ENCODE measurements around the gene SAMD5.

SAMD5 gene

GRCh38 chr6:147567141-147567805 lies 58.8 kb downstream of the SAMD5 start:
- DNase-seq, result no peak

- no peak for DNase-seq
These were observed 61.3 kb downstream of the SAMD5 start for GRCh38 chr6:147569788-147570187.

DNA sequence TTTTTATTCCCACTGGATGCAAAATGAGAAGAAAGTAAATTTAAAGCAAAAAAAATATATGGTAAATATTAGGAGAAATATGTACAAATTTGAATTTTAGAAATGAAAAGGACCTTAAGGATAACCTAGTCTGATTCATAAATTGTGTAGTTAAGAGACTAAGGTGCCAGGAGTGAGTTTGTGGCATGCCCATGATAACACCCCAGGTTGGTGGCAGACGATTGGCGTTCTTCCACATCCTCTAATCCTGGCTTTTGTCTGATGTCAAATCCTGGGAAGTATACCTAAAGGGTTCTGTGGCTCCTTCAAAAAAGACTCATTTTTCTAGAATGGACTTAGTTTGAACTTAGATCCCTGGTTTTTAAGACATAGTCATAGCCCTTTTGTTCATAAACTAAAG lies 62.2 kb downstream of the SAMD5 start:
- DNase-seq, result no peak

DNA sequence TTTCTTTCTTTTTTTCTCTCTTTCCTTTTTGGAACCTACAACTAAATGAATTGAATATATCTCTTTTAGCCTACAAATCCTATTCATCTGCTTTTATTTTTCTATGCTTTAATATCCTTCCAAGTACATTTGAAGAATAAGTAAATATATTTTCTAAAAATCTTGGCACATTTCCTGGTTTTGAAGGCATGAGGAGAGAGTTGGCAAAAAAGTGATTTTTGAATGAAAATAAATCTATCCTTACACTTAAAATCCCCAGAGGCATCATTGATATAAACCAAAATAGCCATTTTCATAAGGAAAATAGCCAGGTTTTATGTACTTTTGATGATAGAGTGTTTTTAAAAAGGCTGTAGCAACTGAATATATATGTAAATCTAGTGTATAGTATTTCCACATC lies 69.0 kb downstream of the SAMD5 start:
- DNase-seq, result no peak

GRCh38 chr6:147578159-147578558 lies 69.7 kb downstream of the SAMD5 start:
- no peak for DNase-seq

GRCh38 chr6:147578883-147579282 lies 70.4 kb downstream of the SAMD5 start:
- DNase-seq, result no peak

DNA sequence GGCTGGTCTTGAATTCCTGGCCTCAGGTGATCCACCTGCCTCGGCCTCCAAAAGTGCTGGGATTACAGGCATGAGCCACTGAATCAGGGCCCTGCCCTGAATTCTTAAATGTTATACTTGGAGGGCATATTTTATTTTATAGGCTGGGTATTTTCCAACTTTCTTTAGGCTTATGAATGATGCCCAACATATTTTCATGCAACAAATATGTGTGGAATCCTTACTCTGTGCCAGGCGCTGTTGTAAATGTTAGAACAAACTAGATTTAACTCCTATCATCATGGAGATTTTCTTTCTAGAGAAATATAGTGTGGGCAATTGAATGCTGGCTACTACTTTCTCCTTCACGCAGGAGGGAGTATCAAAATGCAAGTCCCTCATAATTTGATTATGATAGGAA lies 71.2 kb downstream of the SAMD5 start:
- DNase-seq, result no peak

DNA sequence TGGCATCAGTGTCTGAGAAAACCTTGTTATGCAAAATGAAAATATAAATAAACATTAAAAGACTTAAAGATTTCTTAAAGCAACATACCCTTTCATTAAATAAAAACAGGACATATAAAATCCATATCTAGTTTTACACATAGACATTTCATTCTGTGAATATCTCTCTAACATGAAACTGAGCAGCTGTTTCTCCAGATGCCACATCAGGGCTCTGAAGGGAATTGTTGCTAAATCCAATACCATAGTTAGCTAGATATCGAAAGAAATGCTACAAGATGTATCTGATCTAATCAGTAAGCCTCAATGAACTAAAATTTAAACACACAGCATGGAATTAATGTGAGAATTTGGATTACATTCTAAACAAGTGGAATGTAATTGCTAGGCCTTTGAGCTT lies 74.5 kb downstream of the SAMD5 start:
- DNase-seq, result no peak

GRCh38 chr6:147585256-147585655 lies 76.8 kb downstream of the SAMD5 start:
- no peak for DNase-seq

- DNase-seq, result no peak
These were observed 77.6 kb downstream of the SAMD5 start for GRCh38 chr6:147586044-147586443.

DNA sequence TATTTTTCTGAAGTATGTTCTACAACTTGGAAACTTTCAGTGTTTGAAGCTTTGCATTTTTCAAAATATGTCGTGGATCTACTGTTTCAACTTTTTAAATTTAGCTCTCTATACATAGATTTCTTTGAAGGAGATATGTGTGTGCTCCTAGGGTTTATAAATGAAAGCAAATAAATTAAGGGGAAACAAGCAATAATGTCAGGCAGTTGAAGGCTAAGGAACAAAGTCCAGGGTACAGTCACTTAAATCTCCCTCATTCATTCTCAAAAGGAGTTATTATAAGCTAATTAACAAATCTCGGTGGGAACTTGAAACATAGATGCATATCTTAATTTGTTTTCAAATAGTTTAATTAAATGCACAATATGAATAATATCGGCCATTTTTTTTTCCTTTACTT lies 79.4 kb downstream of the SAMD5 start:
- DNase-seq, result no peak

- DNase-seq, result no peak
These were observed 80.0 kb downstream of the SAMD5 start for GRCh38 chr6:147588469-147588868.

DNA sequence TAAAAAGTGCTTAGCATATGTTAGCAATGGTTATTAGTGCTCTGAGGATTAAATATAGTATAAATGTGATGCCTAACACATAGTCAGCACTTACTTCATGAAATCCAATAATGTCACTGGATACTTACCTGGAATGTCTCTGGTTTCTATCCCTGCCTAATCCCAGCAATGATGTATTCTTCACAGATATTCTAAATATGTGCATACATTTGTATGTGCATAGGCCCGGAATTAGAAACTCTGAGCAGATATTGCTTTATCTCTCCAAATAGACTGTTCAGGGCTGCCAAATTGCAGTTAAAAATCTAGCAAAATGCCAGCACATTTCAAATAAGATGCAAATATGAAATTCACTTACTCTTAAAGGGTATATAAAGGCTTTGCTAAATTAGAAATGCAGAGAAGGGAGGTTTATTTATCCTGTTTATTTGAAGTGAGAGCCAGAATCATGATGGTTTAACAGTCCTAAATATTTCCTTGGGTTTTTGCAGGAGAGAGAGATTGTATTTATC lies 81.3 kb downstream of the SAMD5 start:
- no peak for DNase-seq

- DNase-seq, result no peak
These were observed 87.5 kb downstream of the SAMD5 start for GRCh38 chr6:147595961-147596360.

DNA sequence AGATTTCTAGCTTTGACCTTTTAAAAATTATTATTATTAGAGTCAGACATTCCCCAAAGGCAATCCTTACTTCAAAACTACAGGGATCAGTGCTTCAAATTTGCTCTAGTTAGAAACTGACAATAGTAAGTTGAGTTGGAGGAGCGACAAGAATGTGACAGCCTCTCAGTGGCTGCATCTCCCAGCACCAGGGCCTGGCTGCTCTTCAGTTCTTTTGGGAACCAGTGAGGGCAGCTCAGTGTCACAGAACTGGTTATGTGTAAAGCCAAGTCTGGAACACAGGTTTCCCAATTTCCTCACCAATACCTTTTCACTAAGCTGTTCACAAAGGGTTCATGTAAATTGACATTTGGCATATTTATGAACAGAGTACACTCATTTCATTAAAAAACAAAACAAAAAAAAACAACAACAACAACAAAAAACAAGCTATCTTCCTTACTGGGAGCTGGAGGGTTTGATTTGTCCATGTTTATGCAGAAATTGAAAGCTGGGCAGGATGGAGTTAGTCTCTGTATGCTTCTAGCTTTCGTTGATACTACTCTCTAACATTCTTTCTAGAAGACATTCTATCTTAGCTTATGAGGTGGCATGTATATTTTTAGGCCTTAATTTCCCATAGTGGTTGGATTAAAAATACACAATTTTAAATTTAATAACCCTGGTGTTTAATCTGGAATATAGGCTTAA lies 95.0 kb downstream of the SAMD5 start:
- no peak for DNase-seq

GRCh38 chr6:147604373-147604772 lies 95.9 kb downstream of the SAMD5 start:
- DNase-seq, result no peak

DNA sequence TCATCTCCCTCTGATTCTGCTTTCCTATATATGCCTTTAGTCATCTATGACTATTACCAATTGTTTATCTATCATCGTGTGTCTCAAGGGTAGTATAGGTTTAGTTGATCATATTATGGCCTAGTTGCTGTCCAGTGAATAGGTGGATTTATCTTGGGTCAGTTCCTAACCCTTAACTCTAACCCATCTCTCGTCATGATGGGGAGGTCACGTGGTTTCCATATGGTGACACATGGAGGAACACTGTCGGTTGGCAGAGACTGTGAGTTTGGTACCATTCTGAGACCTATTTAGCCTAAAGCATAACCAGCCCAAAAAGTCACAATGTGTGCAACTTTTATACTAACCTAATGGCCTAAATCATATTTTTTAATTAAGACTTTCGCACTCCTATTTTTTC lies 103.5 kb downstream of the SAMD5 start:
- DNase-seq, result no peak

- no peak for DNase-seq
These were observed 106.0 kb downstream of the SAMD5 start for GRCh38 chr6:147614501-147614900.

DNA sequence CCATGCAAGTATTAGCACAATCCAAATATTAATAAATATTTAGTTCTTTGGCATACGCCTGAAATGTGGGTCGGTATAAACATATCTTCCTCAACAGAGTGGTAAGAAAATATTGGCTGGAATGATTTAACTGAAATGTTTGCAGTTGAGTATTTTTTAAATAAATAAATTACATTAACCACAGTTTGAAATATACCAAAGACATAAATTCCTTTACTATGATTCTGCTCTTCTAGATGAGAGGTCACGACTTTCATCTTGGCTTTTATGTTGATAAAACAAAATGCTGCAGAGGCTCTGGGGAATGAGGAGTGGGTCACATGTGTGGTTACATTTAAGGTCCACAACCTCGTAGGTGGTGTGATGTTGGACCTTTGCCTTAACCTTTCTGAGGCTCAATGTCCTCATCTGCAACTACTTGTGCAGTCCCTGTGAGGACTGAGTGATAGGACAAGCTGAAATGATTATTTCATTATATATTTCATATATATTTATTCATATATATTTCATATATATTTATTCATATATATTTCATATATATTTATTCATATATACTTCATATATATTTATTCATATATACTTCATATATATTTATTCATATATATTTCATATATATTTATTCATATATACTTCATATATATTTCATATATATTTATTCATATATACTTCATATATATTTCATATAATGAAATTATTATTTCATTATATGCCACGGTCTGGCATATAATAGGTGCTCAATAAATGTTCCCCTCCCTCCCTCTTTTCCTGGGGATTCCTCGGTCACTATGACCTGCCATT lies 107.4 kb downstream of the SAMD5 start:
- no peak for DNase-seq

GRCh38 chr6:147617366-147617765 lies 108.9 kb downstream of the SAMD5 start:
- DNase-seq, result no peak

- DNase-seq, result no peak
These were observed 110.0 kb downstream of the SAMD5 start for GRCh38 chr6:147618457-147618856.

- no peak for DNase-seq
These were observed 110.4 kb downstream of the SAMD5 start for GRCh38 chr6:147618927-147619326.
